ES-I3 (cell line): Measurements from ENCODE around the gene GPR15LG.
"Not testable (repeated sequence)": the region's sequence is repeated elsewhere in the genome, so short reads cannot be mapped to it uniquely, and the experiment has no call there.

Experiments
- H3K36me3 ChIP-seq: 2 replicates; pipeline ENCODE4 v1.6.1; 2013; ENCODE audit warnings: mild to moderate bottlenecking, low read length, control low read depth, moderate library complexity; ENCODE audit not compliant: insufficient read depth
- H3K4me1 ChIP-seq: 2 replicates; pipeline ENCODE4 v1.6.1; 2013; ENCODE audit warnings: mild to moderate bottlenecking, control low read depth, low read length; ENCODE audit not compliant: insufficient read depth
- H3K9ac ChIP-seq: 2 replicates; pipeline ENCODE4 v1.6.1; 2013; ENCODE audit warnings: low read depth, mild to moderate bottlenecking, low read length, moderate library complexity
- H3K9me3 ChIP-seq: 2 replicates; pipeline ENCODE4 v1.6.1; 2013; ENCODE audit warnings: mild to moderate bottlenecking, low read length, moderate library complexity; ENCODE audit not compliant: control insufficient read depth, insufficient read depth

Gene GPR15LG

DNA sequence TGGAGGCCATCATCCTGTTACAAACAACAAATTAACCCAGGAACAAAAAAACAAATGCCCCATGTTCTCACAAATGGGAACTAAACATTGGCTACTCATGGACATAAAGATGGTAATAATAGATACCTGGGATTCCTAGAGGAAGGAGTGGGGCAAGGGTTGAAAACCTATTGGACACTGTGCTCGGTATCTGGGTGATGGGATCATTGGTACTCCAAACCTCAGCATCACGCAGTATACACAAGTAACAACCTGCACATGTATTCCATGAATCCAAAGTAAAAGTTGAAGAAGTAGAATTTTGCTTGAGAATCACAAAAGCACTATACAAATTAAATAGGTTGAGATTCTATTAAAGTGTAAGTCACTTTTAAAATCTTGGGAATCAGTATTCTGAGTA lies 17.6 kb upstream of the GPR15LG start:
- peaks cover 13% of the 10 kb centered on the region for H3K4me1 ChIP-seq
- H3K9ac ChIP-seq: no peak overlapping the region
- peaks cover 8% of the 10 kb centered on the region; the same call in 1 of the 2 replicates for H3K36me3 ChIP-seq
- no peaks in the 10 kb centered on the region for H3K9me3 ChIP-seq

DNA sequence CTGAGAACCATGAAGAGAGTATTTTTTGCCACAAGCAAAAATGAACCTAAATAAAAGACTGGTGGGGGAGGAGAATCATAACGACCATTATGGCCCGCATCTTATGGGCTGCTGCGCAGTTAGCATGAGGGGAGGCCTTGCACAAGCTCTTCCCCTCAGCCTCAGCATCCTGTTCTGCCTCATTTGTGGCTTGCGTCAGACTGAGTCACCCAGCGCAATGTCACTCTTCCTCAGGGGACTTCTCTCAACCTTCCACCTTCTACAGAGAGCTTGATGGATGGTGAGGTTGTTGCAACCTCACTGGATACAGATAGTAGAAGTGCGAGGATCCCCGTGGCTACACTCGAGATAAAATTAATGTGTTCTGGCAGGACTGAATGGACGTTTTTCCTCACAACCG lies 16.8 kb upstream of the GPR15LG start:
- Histone ChIP-seq H3K4me1 (peaks cover 20% of the 10 kb centered on the region), H3K9me3 (no peaks in the 10 kb centered on the region), H3K9ac (no peak overlapping the region), H3K36me3 (peaks cover 6% of the 10 kb centered on the region; the same call in 1 of the 2 replicates)

DNA sequence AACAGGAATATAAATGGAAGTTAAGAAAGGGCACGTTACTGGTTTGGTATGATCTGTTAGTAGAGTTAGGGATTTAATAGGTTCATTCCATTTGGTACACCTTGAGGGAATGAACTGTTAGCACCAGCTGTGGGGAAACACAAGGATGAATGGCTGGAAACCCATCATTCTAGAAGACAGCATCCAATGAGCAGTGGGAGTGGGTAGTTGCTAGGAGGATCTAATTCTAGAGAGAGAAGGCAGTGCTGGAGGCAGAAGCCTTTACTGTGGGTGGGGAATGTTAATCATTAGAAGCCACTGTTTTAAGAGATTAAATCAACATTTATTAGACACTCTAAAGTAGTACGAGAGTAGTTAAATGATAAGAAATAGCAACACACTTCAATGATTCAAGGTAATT lies 15.5 kb upstream of the GPR15LG start:
- Histone ChIP-seq H3K9ac (no peak overlapping the region), H3K36me3 (peaks cover 2% of the 10 kb centered on the region; the same call in 1 of the 2 replicates), H3K9me3 (no peaks in the 10 kb centered on the region; the same call in 1 of the 2 replicates), H3K4me1 (peaks cover 26% of the 10 kb centered on the region)

DNA sequence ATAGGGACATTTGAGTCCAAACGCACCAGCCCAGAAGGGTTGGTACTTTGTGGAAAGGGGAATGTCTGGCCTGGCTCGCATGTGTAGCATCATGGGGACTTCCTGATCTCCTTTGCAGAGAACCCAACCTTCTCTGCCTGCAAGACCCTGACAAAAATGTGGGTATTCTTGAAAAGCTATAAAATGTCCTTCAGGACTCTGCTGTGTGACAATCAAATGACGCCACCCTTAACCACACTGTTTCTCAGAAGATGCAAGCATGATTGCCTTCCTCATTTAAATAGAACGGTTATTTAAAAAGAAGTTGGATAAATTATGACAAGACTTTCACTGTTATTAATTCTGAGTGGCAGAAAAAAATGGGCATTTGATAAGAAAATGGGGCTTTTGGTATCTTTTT lies 15.1 kb upstream of the GPR15LG start:
- Histone ChIP-seq H3K9me3 (no peaks in the 10 kb centered on the region; the same call in 1 of the 2 replicates), H3K9ac (no peak overlapping the region), H3K36me3 (no peaks in the 10 kb centered on the region), H3K4me1 (peaks cover 31% of the 10 kb centered on the region)

DNA sequence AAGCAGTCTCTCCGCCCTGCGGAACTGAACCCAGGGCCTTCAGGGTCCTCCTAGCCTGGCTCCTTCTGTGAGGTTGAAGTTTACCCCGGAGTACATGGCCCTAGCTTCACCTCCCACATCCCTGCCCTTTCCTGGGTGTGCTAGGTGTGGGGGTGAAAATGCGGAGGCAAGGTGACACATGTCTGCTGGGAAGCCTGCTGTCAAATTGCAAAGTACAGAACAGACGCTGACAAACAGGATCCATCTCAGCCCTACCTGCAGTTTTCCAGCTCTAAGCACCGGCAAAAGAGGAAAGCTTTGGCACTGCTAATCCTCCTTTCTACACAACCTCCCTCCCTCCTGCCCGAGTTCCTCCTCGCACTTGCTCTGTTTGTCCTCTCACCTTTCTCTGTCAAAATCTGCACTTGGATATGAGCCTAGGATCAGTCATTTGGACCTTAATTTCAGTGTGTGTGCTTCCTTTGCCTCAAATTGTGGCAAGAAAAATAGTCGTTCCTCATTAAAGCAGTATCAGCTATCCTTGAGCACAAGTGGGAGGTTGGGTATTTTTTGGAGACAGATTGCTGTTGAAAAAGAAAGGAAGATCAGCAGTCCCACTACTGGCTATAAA lies 14.4 kb upstream of the GPR15LG start:
- H3K36me3 ChIP-seq: no peaks in the 10 kb centered on the region
- no peak overlapping the region for H3K9ac ChIP-seq
- H3K9me3 ChIP-seq: no peaks in the 10 kb centered on the region; the same call in 1 of the 2 replicates
- peaks cover 36% of the 10 kb centered on the region for H3K4me1 ChIP-seq

DNA sequence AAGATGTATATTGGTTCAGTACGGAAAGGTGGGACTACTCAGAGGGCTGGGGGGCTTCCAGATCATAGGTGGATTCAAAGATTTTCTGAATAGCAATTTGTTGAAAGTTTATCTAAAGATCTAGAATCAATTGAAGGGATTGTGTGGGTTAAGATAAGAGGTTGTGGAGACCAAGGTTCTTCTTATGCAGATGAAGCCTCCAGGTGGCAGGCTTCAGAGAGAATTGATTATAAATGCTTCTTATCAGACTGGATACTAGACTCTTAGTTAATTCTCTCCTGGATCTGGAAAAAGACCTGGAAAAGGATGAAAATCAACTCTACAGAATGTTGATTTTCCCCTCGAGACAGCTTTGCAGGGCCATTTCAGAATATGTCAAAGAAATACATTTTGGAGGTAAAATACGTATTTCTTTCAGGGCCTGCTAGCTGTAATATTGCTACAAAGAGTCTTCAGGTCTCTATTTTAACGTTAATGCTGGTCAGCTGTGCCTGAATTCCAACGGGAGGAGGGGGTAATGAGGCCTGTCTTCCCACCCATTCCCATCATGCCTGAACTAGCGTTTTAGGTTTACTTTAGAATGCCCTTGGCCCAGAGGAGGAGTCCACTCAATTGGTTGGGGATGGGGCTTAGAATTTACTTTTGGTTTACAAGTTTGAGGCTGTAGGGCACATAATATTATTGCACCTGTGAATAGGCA lies 12.8 kb upstream of the GPR15LG start:
- H3K9me3 ChIP-seq: no peaks in the 10 kb centered on the region; the same call in 1 of the 2 replicates
- H3K36me3 ChIP-seq: no peaks in the 10 kb centered on the region
- peaks cover 44% of the 10 kb centered on the region for H3K4me1 ChIP-seq
- no peak overlapping the region for H3K9ac ChIP-seq

DNA sequence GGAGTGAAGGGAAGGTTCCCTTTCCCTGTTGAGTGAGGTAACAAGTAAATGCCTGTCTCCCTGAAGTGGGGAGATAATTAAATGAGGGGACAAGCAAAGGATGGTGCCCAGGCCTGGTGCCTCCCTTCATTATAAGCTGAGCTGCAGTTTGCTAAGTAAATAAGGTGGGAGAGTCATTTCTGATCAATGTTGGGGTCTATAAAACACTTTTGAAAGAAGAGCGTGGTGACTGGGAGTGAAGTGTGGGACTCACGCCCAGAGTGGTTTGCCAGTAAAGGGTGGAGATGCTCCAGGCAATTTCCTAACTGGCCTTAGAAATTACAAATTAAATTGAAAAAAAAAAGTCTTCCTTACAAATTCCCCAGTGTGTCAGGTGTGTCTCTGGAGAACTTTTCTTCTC lies 9.6 kb upstream of the GPR15LG start:
- Histone ChIP-seq H3K9ac (no peak overlapping the region), H3K4me1 (peaks cover 44% of the 10 kb centered on the region), H3K36me3 (no peaks in the 10 kb centered on the region), H3K9me3 (no peaks in the 10 kb centered on the region; the same call in 1 of the 2 replicates)

DNA sequence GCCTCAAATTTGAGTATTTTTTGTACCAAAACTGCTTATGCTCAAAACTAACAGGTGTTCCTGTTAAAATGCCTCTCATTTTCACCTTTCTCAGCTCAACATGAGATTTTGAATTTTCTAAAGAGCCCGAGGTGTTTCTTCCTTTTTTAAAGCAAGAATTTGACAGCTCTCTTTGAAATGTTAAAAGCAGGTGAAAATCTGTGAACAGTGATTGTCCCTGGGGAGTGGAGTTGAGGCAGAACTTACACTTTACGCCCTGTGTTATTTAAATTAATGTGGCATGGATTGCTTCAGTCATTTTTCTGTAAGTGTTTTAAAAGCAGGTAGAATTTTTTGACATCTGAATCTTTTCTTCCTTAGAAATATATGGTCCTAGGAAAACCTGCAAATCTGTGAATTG lies 9.2 kb upstream of the GPR15LG start:
- Histone ChIP-seq H3K36me3 (no peaks in the 10 kb centered on the region), H3K4me1 (peaks cover 41% of the 10 kb centered on the region), H3K9me3 (no peaks in the 10 kb centered on the region; the same call in 1 of the 2 replicates), H3K9ac (no peak overlapping the region)

DNA sequence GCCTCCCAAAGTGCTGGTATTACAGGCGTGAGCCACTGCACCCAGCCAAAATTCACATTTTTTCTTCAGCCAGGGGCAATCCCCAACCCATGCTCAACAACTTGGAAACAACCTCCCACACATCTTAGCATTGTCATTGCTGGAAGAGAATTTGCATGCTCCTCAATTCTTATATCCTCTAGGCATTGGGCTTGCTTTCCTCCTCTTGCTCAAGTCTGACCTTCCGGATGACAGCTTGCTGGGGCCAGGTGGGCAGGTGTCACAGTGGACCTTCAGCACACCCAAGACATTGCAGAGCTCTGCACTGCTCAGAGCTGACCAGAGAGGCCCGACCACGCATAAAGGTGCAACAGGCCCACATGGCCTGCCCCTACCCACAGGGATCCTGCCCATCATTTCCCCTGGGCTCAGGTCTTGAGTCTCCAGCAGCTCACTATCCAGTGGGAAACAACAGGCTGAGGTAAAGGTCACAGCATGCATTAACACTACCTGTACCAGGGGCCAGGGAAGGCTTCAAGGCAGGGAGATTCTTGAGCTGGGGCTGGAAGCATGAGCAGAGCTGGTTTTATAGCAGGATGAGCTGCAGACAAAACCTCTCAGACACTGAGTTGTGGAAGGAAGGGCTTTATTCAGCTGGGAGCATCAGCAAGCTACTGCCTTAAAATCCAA lies 6.8 kb upstream of the GPR15LG start:
- no peaks in the 10 kb centered on the region; the same call in 1 of the 2 replicates for H3K9me3 ChIP-seq
- H3K9ac ChIP-seq: no peak overlapping the region
- H3K36me3 ChIP-seq: no peaks in the 10 kb centered on the region
- peaks cover 25% of the 10 kb centered on the region for H3K4me1 ChIP-seq

DNA sequence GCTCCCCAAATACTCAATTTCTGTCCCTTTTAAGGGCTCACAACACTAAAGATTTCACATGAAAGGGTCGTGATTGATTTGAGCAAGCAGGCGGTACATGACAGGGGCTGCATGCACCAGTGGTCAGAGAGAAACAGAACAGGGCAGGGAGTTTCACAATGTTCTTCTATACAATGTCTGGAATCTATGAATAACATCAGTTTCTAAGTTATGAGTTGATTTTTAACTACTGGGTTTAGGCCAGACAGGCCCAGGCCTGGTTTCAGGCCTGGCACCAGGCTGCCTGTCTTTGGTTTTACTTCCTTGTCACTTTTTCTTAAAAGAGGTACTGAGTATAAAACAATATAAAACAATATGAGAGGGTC lies 6.3 kb upstream of the GPR15LG start:
- not testable (repeated sequence) for H3K9ac ChIP-seq, H3K36me3 ChIP-seq, H3K9me3 ChIP-seq
- H3K4me1 ChIP-seq: peaks cover 24% of the 10 kb centered on the region

DNA sequence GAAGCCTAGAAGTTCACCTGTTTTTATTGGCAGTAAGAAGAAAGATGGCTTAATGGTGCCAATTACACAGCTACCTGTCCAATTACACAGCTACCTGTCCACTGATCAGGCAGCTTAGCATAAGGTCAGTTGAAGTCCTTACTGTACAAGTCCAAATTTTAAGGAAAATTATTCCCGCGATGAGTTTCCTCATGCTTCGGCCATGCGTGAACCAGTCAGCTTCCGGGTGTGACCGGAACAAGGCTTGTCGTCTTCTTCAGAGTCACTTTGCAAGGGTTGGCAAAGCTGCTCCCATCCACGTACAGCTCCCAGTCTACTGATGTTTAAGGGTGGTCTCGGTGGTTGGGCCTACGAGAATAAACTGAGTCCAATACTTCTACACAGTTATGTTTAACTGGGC lies 5.2 kb upstream of the GPR15LG start:
- H3K9me3 ChIP-seq, H3K9ac ChIP-seq, H3K36me3 ChIP-seq: not testable (repeated sequence)
- peaks cover 15% of the 10 kb centered on the region for H3K4me1 ChIP-seq

DNA sequence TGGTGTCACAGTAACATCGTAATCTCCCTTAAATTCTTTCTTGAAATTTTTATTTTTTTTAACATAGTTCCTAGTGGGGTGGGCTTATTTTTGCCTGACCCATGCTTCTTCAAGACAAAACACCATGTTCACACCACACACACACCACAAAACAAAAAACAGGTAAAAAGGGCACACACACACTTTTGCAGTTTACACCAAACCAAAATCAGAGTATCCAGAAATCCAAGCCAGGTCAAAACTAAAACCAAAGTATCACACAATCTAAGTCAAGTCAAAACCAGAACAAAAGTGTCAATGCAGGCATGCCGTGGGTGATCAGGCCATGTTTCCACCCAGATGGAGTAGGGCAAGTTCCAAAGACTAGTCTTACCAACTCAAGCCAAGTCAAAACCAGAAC lies 2.4 kb upstream of the GPR15LG start:
- H3K9ac ChIP-seq, H3K4me1 ChIP-seq: not testable (repeated sequence)

DNA sequence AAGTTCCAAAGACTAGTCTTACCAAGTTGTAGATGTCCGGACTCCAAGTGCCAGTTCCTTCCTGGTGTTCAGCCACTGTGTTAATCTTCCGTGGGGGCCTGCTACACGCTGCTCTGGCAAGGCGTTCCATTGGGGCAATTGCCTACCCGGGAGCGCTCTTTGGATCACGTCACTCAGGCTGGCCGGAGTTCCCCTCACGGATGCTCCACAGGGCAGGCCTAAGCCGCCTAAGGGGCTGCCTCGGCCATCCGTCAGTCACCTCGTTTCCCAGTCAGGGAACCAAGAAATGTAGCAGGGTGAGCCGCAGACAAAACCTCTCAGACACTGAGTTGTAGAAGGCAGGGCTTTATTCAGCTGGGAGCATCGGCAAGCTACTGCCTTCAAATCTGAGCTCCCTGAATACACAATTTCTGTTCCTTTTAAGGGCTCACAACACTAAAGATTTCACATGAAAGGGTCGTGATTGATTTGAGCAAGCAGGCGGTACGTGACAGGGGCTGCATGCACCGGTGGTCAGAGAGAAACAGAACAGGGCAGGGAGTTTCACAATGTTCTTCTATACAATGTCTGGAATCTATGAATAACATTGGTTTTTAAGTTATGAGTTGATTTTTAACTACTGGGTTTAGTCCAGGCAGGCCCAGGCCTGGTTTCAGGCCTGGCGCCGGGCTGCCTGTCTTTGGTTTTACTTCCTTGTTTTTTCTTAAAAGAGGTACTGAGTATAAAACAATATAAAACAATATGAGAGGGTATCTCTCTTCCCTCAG lies 1.7 kb upstream of the GPR15LG start:
- not testable (repeated sequence) for H3K9me3 ChIP-seq, H3K9ac ChIP-seq, H3K36me3 ChIP-seq, H3K4me1 ChIP-seq

More for the DNA sequence above, 2.4 kb upstream of the GPR15LG start:
- not testable (repeated sequence) for H3K9me3 ChIP-seq, H3K36me3 ChIP-seq
